GM19372 (cell line): ENCODE data around the gene RASAL3.
A peak's percentile ranks its signal among the peaks of the same experiment; 100 is the strongest.
"Not testable (repeated sequence)": the region's sequence is repeated elsewhere in the genome, so short reads cannot be mapped to it uniquely, and the experiment has no call there.

ENCODE experiments used
- ATAC-seq: cut with Tn5 transposase; IDR thresholded peaks from one replicate; pipeline ENCODE4 v1.9.1; 2021; ENCODE audit warnings: mild to moderate bottlenecking, low read depth, moderate library complexity; ENCODE audit not compliant: unreplicated experiment

The RASAL3 gene

GRCh38 chr19:15421721-15422260 lies 42.6 kb downstream of the RASAL3 start:
- ATAC-seq, result no peak

- no peak for ATAC-seq
Measured at GRCh38 chr19:15421136-15421695, 43.1 kb downstream of the RASAL3 start.

- ATAC-seq, result no peak
Measured at GRCh38 chr19:15419413-15420025, 44.8 kb downstream of the RASAL3 start.

GRCh38 chr19:15418579-15419412 lies 45.5 kb downstream of the RASAL3 start, which contains the start of gene AKAP8L:
Gene AKAP8L, minus strand, starts transcription at chr19:15418988. Its CDS starts 65 bp downstream, at chr19:15418923.
- ATAC-seq, result peak; percentile 96

GRCh38 chr19:15418231-15418578 lies 46.1 kb downstream of the RASAL3 start:
- no peak for ATAC-seq

- no peak for ATAC-seq
Measured at GRCh38 chr19:15417699-15418098, 46.6 kb downstream of the RASAL3 start.

GRCh38 chr19:15412832-15413231 lies 51.5 kb downstream of the RASAL3 start:
- no peak for ATAC-seq

GRCh38 chr19:15411351-15411750 lies 53.0 kb downstream of the RASAL3 start:
- ATAC-seq, result not testable (repeated sequence)

GRCh38 chr19:15404780-15405211 lies 59.5 kb downstream of the RASAL3 start:
- no peak for ATAC-seq

GRCh38 chr19:15404097-15404779 lies 60.1 kb downstream of the RASAL3 start:
- ATAC-seq, result no peak

GRCh38 chr19:15403151-15403531 lies 61.2 kb downstream of the RASAL3 start:
- ATAC-seq, result no peak

- no peak for ATAC-seq
Measured at GRCh38 chr19:15402411-15403150, 61.8 kb downstream of the RASAL3 start.
